ENCODE measurements around the gene GLO1. TPM values are rescaled to one million over a fixed set of nuclear protein-coding genes. Genes with fewer than 3 reads are reported as not detected.

GLO1 gene
- total and polyA plus RNA-seq, 9 of the 15 experiments (the other 6 are each of a cell fraction or from before 2014, with no cell fraction given), result 155 to 331 (median 203) TPM

- Histone ChIP-seq H3K9me1 (ENCODE audit: control insufficient read depth, insufficient read depth, low read length) (no peaks in the 10 kb centered on the region), H2AFZ (ENCODE audit: low read depth, low read length) (no peak overlapping the region), H3K36me3 (ENCODE audit: control insufficient read depth, insufficient read depth, low read length) (peaks cover 86% of the 10 kb centered on the region), H3K4me3 (no peak overlapping the region), H3K4me2 (ENCODE audit: insufficient read depth, low read length) (no peak overlapping the region), H3K9ac (ENCODE audit: insufficient read depth in 1 of 2, low read depth in 2 of 2, low read length in 2 of 2) (no peak overlapping the region), H3K9me3 (replicated peaks; ENCODE audit: control insufficient read depth, insufficient read depth, low read depth, low read length) (no peaks in the 10 kb centered on the region), H4K20me1 (replicated peaks; ENCODE audit: control insufficient read depth, insufficient read depth, low read length) (no peaks in the 10 kb centered on the region), H3K27me3 (ENCODE audit: control insufficient read depth in 2 of 2, insufficient read depth in 2 of 2, low read length in 2 of 2) (no peaks in the 10 kb centered on the region), H3K79me2 (ENCODE audit: control insufficient read depth, insufficient read depth, low read length) (0 out of 3 replicates have a peak, but pooled peaks cover 2% of the 10 kb centered on the region), H3K27ac (ENCODE audit: extremely low read depth, low read depth, low read length) (no peak overlapping the region), H3K4me1 (replicated peaks in 1 of 2; ENCODE audit: control insufficient read depth in 2 of 2, insufficient read depth in 2 of 2, low read length in 2 of 2) (no peaks in the 10 kb centered on the region)
- no peak for FAIRE-seq
- no peak for ATAC-seq
- POLR2A ChIA-PET, result interaction anchor here (0.6 to 1.2 kb wide), 3 partner anchors 8 to 173 kb away, joined by 3 to 8 read pairs (median 4); no protein-coding TSS in a partner anchor
- TF ChIP-seq FOXP1 (CRISPR knock-in tag; IDR thresholded peaks at IDR 0.05), result no peak
- peak; percentile 89 for TF ChIP-seq ZNF316 (IDR thresholded peaks at IDR 0.05)
- TF ChIP-seq SUPT5H (IDR thresholded peaks at IDR 0.05), result no peak
- no peak for TF ChIP-seq SP2 (IDR thresholded peaks at IDR 0.05; ENCODE audit: extremely low read depth, low read depth, low read length, poor library complexity, severe bottlenecking)
- peak; percentile 65; the same call in 1 of the 2 replicates for TF ChIP-seq C11orf30 (IDR thresholded peaks at IDR 0.05; ENCODE audit: low read depth)
- TF ChIP-seq MLLT1 (IDR thresholded peaks at IDR 0.05), result no peak
- peak; percentile 46 for TF ChIP-seq MAFG (tag; conservative IDR thresholded peaks at IDR 0.05)
- in situ Hi-C loops (cut with MboI) (no loop called here), intact Hi-C loops (cut with micrococcal nuclease) (no loop called here)
- WGBS (ENCODE audit: insufficient coverage, low coverage, missing lambda C conversion rate), result 55% methylated on average over 1 of the region's 1 CpG
- BruUV-seq (replicated peaks), result no TSS peak
- CTCF ChIA-PET (ENCODE audit: low intra/inter-chr PET ratio), result no interaction called here
- DNase-seq (ENCODE audit: extremely low read depth in 1 of 4, low spot score in 3 of 4), result no peak
These were observed 23.3 kb downstream of the GLO1 start for GRCh38 chr6:38679668-38680067.
